Keratinocyte (primary cell): ENCODE results near the gene CBFA2T3.

Experiments used
- CTCF ChIP-seq, 3 experiments: IDR thresholded peaks in 1 of 3; conservative IDR thresholded peaks in 1 of 3; optimal IDR thresholded peaks in 1 of 3; 2 replicates in 2 of 3; 3 replicates in 1 of 3; pipeline versions ENCODE3 to v1.5.1; 2011; ENCODE audit warnings: low read length in 3 of 3, mild to moderate bottlenecking in 3 of 3, moderate library complexity in 2 of 3, control low read depth in 1 of 3, inconsistent platforms in 1 of 3; ENCODE audit not compliant: insufficient read depth in 2 of 3; ENCODE audit errors: extremely low read depth in 1 of 3
- EZH2 ChIP-seq: IDR thresholded peaks from one replicate; pipeline ENCODE4 v1.6.1; 2012; ENCODE audit warnings: inconsistent platforms, mild to moderate bottlenecking, low read length, moderate library complexity

- no peak for TF ChIP-seq CTCF (optimal IDR thresholded peaks at IDR 0.05 in 1 of 3, IDR thresholded peaks at IDR 0.05 in 1 of 3, conservative IDR thresholded peaks at IDR 0.05 in 1 of 3; ENCODE audit: extremely low read depth in 1 of 3, insufficient read depth in 2 of 3, low read length in 3 of 3)
- no peak for TF ChIP-seq EZH2
Measured at GRCh38 chr16:88904676-88905365, 72.2 kb downstream of the CBFA2T3 start.
